DMS 273 (cell line): Measurements from ENCODE around the gene CNPPD1.

Experiments used
- DNase-seq: peaks from one replicate; lab custom pipeline; 2025; ENCODE audit not compliant: unreplicated experiment; lab: John Stamatoyannopoulos, UW

The CNPPD1 gene

GRCh38 chr2:219181531-219181930, 4.8 kb upstream of the CNPPD1 start:
- no peak for DNase-seq

- no peak for DNase-seq
Measured at GRCh38 chr2:219180961-219181360, 4.2 kb upstream of the CNPPD1 start.

- no peak for DNase-seq
Measured at GRCh38 chr2:219179601-219180465, 3.1 kb upstream of the CNPPD1 start.

- peak; percentile 70 for DNase-seq
Measured at GRCh38 chr2:219178377-219179175, 1.9 kb upstream of the CNPPD1 start.

- peak; percentile 94 for DNase-seq
Measured at GRCh38 chr2:219177552-219178376, 1.0 kb upstream of the CNPPD1 start, which contains the start of gene RETREG2. RETREG2 (plus strand) TSS chr2:219178275; CDS start chr2:219178353, 78 bp downstream.

GRCh38 chr2:219175928-219176817, 552 bp downstream of the CNPPD1 start:
- peak; percentile 72 for DNase-seq

- no peak for DNase-seq
Measured at GRCh38 chr2:219175486-219175885, 1.2 kb downstream of the CNPPD1 start.

- no peak for DNase-seq
Measured at GRCh38 chr2:219174801-219175200, 1.9 kb downstream of the CNPPD1 start.

GRCh38 chr2:219174146-219174545, 2.6 kb downstream of the CNPPD1 start:
- no peak for DNase-seq

- DNase-seq, result no peak
Measured at GRCh38 chr2:219173176-219173575, 3.5 kb downstream of the CNPPD1 start.

- DNase-seq, result no peak
Measured at GRCh38 chr2:219172231-219173154, 4.2 kb downstream of the CNPPD1 start.

GRCh38 chr2:219171231-219171651, 5.5 kb downstream of the CNPPD1 start:
- peak; percentile 83 for DNase-seq

- no peak for DNase-seq
Measured at GRCh38 chr2:219169930-219170654, 6.6 kb downstream of the CNPPD1 start, which contains the start of gene SLC23A3. SLC23A3 (minus strand) TSS chr2:219170029; CDS start chr2:219169984, 45 bp downstream.

GRCh38 chr2:219168932-219169331, 7.8 kb downstream of the CNPPD1 start:
- DNase-seq, result no peak

- no peak for DNase-seq
Measured at GRCh38 chr2:219168526-219168925, 8.2 kb downstream of the CNPPD1 start.

- DNase-seq, result no peak
Measured at GRCh38 chr2:219167997-219168396, 8.7 kb downstream of the CNPPD1 start.

GRCh38 chr2:219165058-219165911, 11.4 kb downstream of the CNPPD1 start:
- DNase-seq, result no peak
